ENCODE results near the gene SYK. TPM values are rescaled to one million over a fixed set of nuclear protein-coding genes. Genes with fewer than 3 reads are reported as not detected.

The SYK gene
- total RNA-seq, 2 donors from 2014 or later = 2.5 to 6.0 TPM

DNA sequence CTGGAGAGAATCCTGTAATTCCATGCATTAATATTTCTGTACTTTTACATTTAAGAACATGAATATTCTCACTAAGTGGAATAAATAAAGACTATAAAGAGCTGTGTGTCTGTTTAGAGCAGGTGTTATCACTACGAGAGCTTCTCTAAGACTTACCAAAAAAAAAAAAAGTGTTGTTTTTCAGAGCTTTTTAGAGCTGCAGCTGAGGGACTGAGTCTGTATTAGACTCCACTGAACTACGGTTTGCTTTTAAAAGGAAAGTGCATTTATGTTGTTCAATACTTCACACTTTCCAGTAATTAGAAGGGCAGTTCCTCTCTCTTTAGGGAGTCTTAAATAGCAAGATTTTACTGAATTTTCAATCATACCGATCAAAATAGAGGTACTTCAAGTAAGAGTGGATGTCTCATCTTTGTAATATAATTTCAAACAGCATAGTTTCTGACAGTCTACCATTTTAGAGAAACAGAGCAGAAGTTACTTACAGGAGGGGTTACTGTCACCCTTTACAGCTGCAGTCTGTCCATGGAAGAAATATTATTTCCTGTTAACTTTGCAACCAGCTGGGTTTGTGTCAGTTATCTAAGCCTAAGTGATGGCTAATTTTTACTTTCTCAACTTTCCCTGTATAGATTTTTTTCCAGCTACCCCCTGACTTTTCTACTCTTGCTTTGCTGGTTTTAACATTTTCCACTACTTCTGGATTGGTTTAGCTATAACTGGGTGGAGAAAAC, 2.4 kb downstream of the SYK start:
- Histone ChIP-seq H3K27ac (ENCODE audit: low read depth, low read length) (no peak overlapping the region), H3K4me1 (ENCODE audit: control insufficient read depth, insufficient read depth, low read length) (peaks cover 5% of the 10 kb centered on the region), H3K27me3 (ENCODE audit: control insufficient read depth, insufficient read depth, low read length, poor library complexity, severe bottlenecking) (peaks cover 64% of the 10 kb centered on the region), H3K36me3 (ENCODE audit: control insufficient read depth, insufficient read depth, low read length) (no peaks in the 10 kb centered on the region), H3K4me3 (ENCODE audit: low read length) (no peak overlapping the region), H3K9ac (ENCODE audit: extremely low read depth, low read length, poor library complexity, severe bottlenecking) (no peak overlapping the region), H3K9me3 (ENCODE audit: control insufficient read depth, low read length) (no peaks in the 10 kb centered on the region)
- Mint-ChIP-seq H3K36me3 (ENCODE audit: low read depth) (no peaks in the 10 kb centered on the region), H3K27ac (no peak overlapping the region), H3K9me3 (no peaks in the 10 kb centered on the region), H3K4me3 (no peak overlapping the region), H3K27me3 (ENCODE audit: insufficient read depth) (peaks cover 64% of the 10 kb centered on the region), H3K4me1 (no peaks in the 10 kb centered on the region)
- whole genome bisulfite sequencing, 2 experiments (ENCODE audit: insufficient coverage in 1 of 2, insufficient read length in 1 of 2) = 96 to 100% methylated on average over 1 to 3 of the region's 3 CpGs
- TF ChIP-seq CTCF (conservative IDR thresholded peaks at IDR 0.05) = no peak
- no peak for DNase-seq

GRCh38 chr9:90805006-90805996, 3.7 kb downstream of the SYK start:
- H3K4me1 Mint-ChIP-seq = no peaks in the 10 kb centered on the region
- peaks cover 51% of the 10 kb centered on the region for H3K27me3 ChIP-seq (ENCODE audit: control insufficient read depth, insufficient read depth, low read length, poor library complexity, severe bottlenecking)
- H3K9me3 ChIP-seq (ENCODE audit: control insufficient read depth, low read length) = no peaks in the 10 kb centered on the region
- no peak overlapping the region for H3K4me3 ChIP-seq (ENCODE audit: low read length)
- H3K9ac ChIP-seq (ENCODE audit: extremely low read depth, low read length, poor library complexity, severe bottlenecking) = no peak overlapping the region
- no peaks in the 10 kb centered on the region for H3K9me3 Mint-ChIP-seq
- no peaks in the 10 kb centered on the region for H3K36me3 Mint-ChIP-seq (ENCODE audit: low read depth)
- H3K4me1 ChIP-seq (ENCODE audit: control insufficient read depth, insufficient read depth, low read length) = peaks cover 5% of the 10 kb centered on the region
- no peaks in the 10 kb centered on the region for H3K36me3 ChIP-seq (ENCODE audit: control insufficient read depth, insufficient read depth, low read length)
- H3K27ac ChIP-seq (ENCODE audit: low read depth, low read length) = no peak overlapping the region
- WGBS, 2 experiments (ENCODE audit: insufficient coverage in 1 of 2, insufficient read length in 1 of 2) = 88 to 100% methylated on average over 1 to 6 of the region's 6 CpGs
- TF ChIP-seq CTCF (conservative IDR thresholded peaks at IDR 0.05) = no peak
- no peak overlapping the region for H3K27ac Mint-ChIP-seq
- DNase-seq = no peak
- H3K4me3 Mint-ChIP-seq = no peak overlapping the region
- H3K27me3 Mint-ChIP-seq (ENCODE audit: insufficient read depth) = peaks cover 51% of the 10 kb centered on the region

DNA sequence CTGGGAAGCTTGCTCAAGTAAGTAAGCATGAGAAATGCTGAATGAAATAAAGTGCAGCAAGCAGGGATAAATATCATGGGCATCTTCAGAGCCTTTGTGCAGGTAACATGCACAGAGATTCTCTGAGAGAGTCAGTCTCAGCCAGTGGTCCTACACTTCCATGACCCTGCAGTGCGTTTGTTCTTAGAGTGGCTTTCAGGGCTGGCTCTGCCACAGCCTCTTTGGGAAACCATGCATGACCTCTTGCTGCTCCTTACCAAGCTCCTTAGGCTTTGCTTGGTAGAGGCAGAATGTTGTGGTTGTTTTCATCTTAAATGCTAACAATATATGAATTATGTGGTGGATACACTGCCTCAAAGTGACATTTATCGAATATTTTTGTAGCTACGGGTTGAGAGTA, 5.4 kb downstream of the SYK start:
- H3K4me3 ChIP-seq (ENCODE audit: low read length) = no peak overlapping the region
- no peaks in the 10 kb centered on the region for H3K36me3 ChIP-seq (ENCODE audit: control insufficient read depth, insufficient read depth, low read length)
- no peak for TF ChIP-seq CTCF (conservative IDR thresholded peaks at IDR 0.05)
- H3K27me3 ChIP-seq (ENCODE audit: control insufficient read depth, insufficient read depth, low read length, poor library complexity, severe bottlenecking) = peaks cover 34% of the 10 kb centered on the region
- Mint-ChIP-seq H3K36me3 (ENCODE audit: low read depth) (no peaks in the 10 kb centered on the region), H3K9me3 (no peaks in the 10 kb centered on the region), H3K4me3 (no peak overlapping the region), H3K4me1 (no peaks in the 10 kb centered on the region), H3K27me3 (ENCODE audit: insufficient read depth) (peaks cover 38% of the 10 kb centered on the region), H3K27ac (no peak overlapping the region)
- 80 to 86% methylated on average over 2 to 3 of the region's 3 CpGs for WGBS, 2 experiments (ENCODE audit: insufficient coverage in 1 of 2, insufficient read length in 1 of 2)
- no peak overlapping the region for H3K9ac ChIP-seq (ENCODE audit: extremely low read depth, low read length, poor library complexity, severe bottlenecking)
- DNase-seq = no peak
- no peaks in the 10 kb centered on the region for H3K9me3 ChIP-seq (ENCODE audit: control insufficient read depth, low read length)
- H3K4me1 ChIP-seq (ENCODE audit: control insufficient read depth, insufficient read depth, low read length) = no peaks in the 10 kb centered on the region
- no peak overlapping the region for H3K27ac ChIP-seq (ENCODE audit: low read depth, low read length)

Measured in endodermal cell (in vitro differentiated cells).